Embryonic facial prominence (tissue), 1 donor: ENCODE data around the gene RNF32.

ENCODE experiments used
- DNase-seq: peaks from one replicate; pipeline ENCODE4 v3.0.0-alpha.2; 2016; ENCODE audit errors: extremely low spot score

The RNF32 gene

GRCh38 chr7:156640257-156640948 lies at the start of gene RNF32:
Gene RNF32, plus strand, starts transcription at chr7:156640774. Its CDS starts 3,104 bp downstream, at chr7:156643878.
- DNase-seq = peak; percentile 76

GRCh38 chr7:156592155-156592884 lies 48.3 kb upstream of the RNF32 start:
- no peak for DNase-seq

GRCh38 chr7:156594283-156595080 lies 46.1 kb upstream of the RNF32 start:
- no peak for DNase-seq

- DNase-seq = no peak
Observed at GRCh38 chr7:156600496-156600895, 40.1 kb upstream of the RNF32 start.

GRCh38 chr7:156602283-156602682 lies 38.3 kb upstream of the RNF32 start:
- DNase-seq = no peak

GRCh38 chr7:156603011-156603410 lies 37.6 kb upstream of the RNF32 start:
- DNase-seq = no peak

GRCh38 chr7:156603629-156604028 lies 36.9 kb upstream of the RNF32 start:
- no peak for DNase-seq

- DNase-seq = no peak
Observed at GRCh38 chr7:156604311-156604710, 36.3 kb upstream of the RNF32 start.

GRCh38 chr7:156604836-156605695 lies 35.5 kb upstream of the RNF32 start:
- DNase-seq = no peak

- no peak for DNase-seq
Observed at GRCh38 chr7:156606135-156606534, 34.4 kb upstream of the RNF32 start.

GRCh38 chr7:156606691-156607331 lies 33.8 kb upstream of the RNF32 start:
- no peak for DNase-seq

GRCh38 chr7:156607332-156608172 lies 33.0 kb upstream of the RNF32 start:
- DNase-seq = no peak

GRCh38 chr7:156608173-156608478 lies 32.4 kb upstream of the RNF32 start:
- DNase-seq = no peak

- no peak for DNase-seq
Observed at GRCh38 chr7:156609010-156609877, 31.3 kb upstream of the RNF32 start.

- DNase-seq = no peak
Observed at GRCh38 chr7:156610130-156610529, 30.4 kb upstream of the RNF32 start.

GRCh38 chr7:156610601-156611000 lies 30.0 kb upstream of the RNF32 start:
- no peak for DNase-seq

- no peak for DNase-seq
Observed at GRCh38 chr7:156611014-156612010, 29.3 kb upstream of the RNF32 start.

GRCh38 chr7:156612930-156613329 lies 27.6 kb upstream of the RNF32 start:
- DNase-seq = no peak
